ENCODE measurements around the gene SFXN2. TPM values are rescaled to one million over a fixed set of nuclear protein-coding genes. Genes with fewer than 3 reads are reported as not detected.

Gene SFXN2
- total and polyA plus RNA-seq, 9 donors: 6.2 to 31.2 (median 15.4) TPM

DNA sequence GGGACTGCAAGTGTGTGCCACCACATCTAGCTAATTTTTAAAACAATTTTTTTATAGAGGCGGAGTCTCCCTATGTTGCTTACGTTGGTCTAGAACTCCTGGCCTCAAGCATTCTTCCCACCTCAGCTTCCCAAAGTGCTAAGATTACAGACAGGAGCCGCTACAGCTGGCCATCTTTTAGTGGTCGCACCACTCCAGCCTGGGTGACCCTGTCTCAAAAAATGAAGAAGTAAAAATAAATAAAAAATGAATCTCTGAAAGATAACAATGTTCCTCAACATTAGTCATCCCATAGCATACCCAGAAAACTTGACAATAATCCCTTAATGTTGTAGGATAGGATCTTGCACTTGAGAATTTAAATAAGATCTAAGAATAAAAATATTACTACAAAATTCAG lies 47.5 kb downstream of the SFXN2 start:
- 72 to 78% (median 76%) methylated on average over 4 of the region's 4 CpGs for WGBS, 3 donors
- no peak for TF ChIP-seq POLR2A (IDR thresholded peaks at IDR 0.05)
- no peak for TF ChIP-seq EP300 (IDR thresholded peaks at IDR 0.05)
- TF ChIP-seq, protein P1, sequence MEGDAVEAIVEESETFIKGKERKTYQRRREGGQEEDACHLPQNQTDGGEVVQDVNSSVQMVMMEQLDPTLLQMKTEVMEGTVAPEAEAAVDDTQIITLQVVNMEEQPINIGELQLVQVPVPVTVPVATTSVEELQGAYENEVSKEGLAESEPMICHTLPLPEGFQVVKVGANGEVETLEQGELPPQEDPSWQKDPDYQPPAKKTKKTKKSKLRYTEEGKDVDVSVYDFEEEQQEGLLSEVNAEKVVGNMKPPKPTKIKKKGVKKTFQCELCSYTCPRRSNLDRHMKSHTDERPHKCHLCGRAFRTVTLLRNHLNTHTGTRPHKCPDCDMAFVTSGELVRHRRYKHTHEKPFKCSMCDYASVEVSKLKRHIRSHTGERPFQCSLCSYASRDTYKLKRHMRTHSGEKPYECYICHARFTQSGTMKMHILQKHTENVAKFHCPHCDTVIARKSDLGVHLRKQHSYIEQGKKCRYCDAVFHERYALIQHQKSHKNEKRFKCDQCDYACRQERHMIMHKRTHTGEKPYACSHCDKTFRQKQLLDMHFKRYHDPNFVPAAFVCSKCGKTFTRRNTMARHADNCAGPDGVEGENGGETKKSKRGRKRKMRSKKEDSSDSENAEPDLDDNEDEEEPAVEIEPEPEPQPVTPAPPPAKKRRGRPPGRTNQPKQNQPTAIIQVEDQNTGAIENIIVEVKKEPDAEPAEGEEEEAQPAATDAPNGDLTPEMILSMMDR (IDR thresholded peaks at IDR 0.05): no peak
- no peaks in the 10 kb centered on the region for H3K27me3 ChIP-seq
- intact Hi-C loops (cut with DNase I): no loop called here
- no peaks in the 10 kb centered on the region for H3K9me3 ChIP-seq
- H3K4me1 ChIP-seq (ENCODE audit: insufficient read depth): peaks cover 23% of the 10 kb centered on the region
- H3K4me3 ChIP-seq: no peak overlapping the region
- H3K36me3 ChIP-seq: no peaks in the 10 kb centered on the region
- no peak overlapping the region for H3K27ac ChIP-seq
- DNase-seq: no peak

DNA sequence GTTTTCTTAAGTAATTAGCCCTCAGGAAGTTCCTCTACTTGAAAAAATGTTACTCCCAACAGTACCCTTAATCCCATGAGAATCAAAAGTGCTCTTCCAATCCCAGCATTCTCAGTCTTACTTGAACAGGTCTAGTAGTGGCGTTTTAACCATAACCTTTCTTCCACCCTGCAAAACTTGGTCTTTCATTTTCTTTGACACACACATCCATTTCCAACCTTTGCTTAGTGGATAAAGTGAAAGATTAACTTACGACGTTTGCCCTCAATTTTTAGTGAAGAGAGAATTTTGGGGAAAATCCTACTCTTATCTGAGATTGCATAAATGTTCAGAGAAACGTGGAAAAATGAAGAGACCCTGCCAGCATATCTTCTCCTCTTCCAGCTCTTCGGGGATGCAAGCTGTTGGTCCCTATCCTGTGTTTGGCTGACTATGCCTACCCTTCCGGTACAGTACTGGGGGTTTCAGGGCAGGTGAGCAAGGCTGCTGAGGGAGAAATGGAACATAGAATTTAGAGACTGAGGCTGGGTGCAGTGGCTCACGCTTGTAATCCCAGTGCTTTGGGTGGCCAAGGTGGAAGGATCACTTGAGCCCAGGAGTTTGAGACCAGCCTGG lies 48.1 kb downstream of the SFXN2 start:
- no peaks in the 10 kb centered on the region for H3K27me3 ChIP-seq
- H3K27ac ChIP-seq: no peak overlapping the region
- intact Hi-C loops (cut with DNase I): no loop called here
- peaks cover 28% of the 10 kb centered on the region for H3K4me1 ChIP-seq (ENCODE audit: insufficient read depth)
- H3K36me3 ChIP-seq: no peaks in the 10 kb centered on the region
- peak in 1 of 5 donors; percentile 9 for DNase-seq
- H3K9me3 ChIP-seq: no peaks in the 10 kb centered on the region
- no peak for TF ChIP-seq EP300 (IDR thresholded peaks at IDR 0.05)
- TF ChIP-seq, protein P1 (IDR thresholded peaks at IDR 0.05): no peak
- TF ChIP-seq POLR2A (IDR thresholded peaks at IDR 0.05): no peak
- 38 to 44% (median 39%) methylated on average over 7 of the region's 7 CpGs for WGBS, 3 donors
- H3K4me3 ChIP-seq: no peak overlapping the region

DNA sequence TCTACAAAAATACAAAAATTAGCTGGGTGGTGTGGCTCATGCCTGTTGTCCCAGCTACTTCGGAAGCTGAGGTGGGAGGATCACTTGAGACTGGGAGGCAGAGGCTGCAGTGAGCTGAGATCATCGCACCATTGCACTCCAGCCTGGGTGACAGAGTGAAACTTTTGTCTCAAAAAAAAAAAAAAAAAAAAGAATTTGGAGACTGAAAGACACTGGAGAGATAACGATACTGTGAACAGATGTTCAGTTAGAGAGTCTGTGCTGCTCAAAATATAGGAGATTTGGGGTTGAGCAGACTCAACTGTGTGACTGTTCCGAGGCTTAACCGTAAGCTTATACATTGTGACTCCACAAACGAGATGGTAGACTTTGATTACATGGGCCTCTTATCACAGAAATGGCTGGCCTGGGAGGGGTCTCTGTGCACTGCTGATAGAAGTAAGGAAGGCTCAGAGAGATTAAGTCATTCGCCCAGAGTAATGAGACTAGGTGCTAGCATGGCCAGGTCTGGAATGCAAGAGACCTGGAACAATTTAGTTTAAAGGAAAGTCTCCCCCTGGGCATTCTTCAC lies 48.7 kb downstream of the SFXN2 start:
- no peaks in the 10 kb centered on the region for H3K27me3 ChIP-seq
- H3K4me1 ChIP-seq (ENCODE audit: insufficient read depth): peaks cover 33% of the 10 kb centered on the region
- H3K4me3 ChIP-seq: no peak overlapping the region
- 51 to 61% (median 59%) methylated on average over 7 of the region's 7 CpGs for WGBS, 3 donors
- peak in 1 of 5 donors; percentile 16 for DNase-seq
- no peaks in the 10 kb centered on the region for H3K9me3 ChIP-seq
- intact Hi-C loops (cut with DNase I): no loop called here
- H3K36me3 ChIP-seq: no peaks in the 10 kb centered on the region
- no peak overlapping the region for H3K27ac ChIP-seq
- TF ChIP-seq EP300 (IDR thresholded peaks at IDR 0.05) (no peak), POLR2A (IDR thresholded peaks at IDR 0.05) (no peak)
- TF ChIP-seq, protein P1 (IDR thresholded peaks at IDR 0.05): no peak

DNA sequence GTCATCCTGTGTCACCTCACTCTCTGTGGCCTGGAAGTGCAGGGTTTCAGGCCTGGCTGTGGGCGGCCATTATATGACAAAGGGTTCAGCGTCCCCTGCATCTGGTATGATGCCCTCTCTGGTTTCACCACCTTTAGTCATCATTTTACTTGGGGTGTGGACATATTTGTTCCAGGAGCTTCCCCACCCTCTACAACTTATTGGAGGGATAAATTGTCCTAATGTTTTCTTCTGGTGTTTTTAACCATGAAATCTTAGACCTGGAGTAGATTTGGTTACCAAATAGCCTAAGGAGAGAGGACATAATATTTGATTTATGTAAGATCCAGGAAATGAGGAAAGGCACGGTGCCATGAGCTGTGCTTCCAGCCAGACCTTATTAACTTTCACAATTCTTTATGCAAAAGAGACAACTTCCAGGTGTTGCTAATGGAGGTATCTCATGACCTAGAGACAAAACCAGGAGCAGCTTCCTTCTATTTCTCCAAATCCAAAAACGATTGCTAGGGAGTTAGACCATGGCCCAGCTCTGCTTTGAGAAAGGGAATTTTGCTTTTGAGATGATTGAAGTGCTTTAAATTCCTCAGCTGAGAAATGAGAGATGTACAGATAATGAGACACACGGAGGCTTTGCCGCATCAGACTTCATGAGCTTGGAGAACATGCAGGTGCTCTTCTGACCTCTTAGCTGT lies 50.2 kb downstream of the SFXN2 start:
- Histone ChIP-seq H3K4me1 (ENCODE audit: insufficient read depth) (peaks cover 31% of the 10 kb centered on the region), H3K4me3 (no peak overlapping the region), H3K27me3 (no peaks in the 10 kb centered on the region), H3K36me3 (no peaks in the 10 kb centered on the region), H3K9me3 (no peaks in the 10 kb centered on the region), H3K27ac (no peak overlapping the region)
- intact Hi-C loops (cut with DNase I): no loop called here
- no peak for TF ChIP-seq POLR2A (IDR thresholded peaks at IDR 0.05)
- TF ChIP-seq, protein P1 (IDR thresholded peaks at IDR 0.05): no peak
- TF ChIP-seq EP300 (IDR thresholded peaks at IDR 0.05): no peak
- DNase-seq: peak in 1 of 5 donors; percentile 51
- 38 to 48% (median 40%) methylated on average over 6 of the region's 6 CpGs for WGBS, 3 donors

All from ovary (tissue), 9 donors.